GM10266 (cell line): Measurements from ENCODE around the gene TRH.

Source experiments
- DNase-seq: peaks from one replicate; pipeline ENCODE4 v3.0.0; 2012; ENCODE audit errors: extremely low spot score
- TF ChIP-seq, protein P1 (sequence below): IDR thresholded peaks from 2 replicates; pipeline ENCODE4 v1.5.1; 2012; ENCODE audit warnings: mild to moderate bottlenecking, low read depth; ENCODE audit not compliant: control insufficient read depth, insufficient read depth; ENCODE audit errors: missing control alignments

Gene TRH

DNA sequence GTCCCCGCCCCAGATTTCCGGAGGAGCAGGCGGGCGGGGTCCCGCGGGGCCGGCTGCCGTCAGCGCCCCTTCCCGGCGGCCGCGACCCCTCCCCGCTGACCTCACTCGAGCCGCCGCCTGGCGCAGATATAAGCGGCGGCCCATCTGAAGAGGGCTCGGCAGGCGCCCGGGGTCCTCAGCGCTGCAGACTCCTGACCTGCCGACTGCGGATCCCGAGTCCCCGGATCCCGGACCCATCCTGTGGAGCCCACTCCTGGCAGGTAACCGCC lies at the start of gene TRH:
TRH (plus strand) TSS at position 157 of the 269 bp plus-strand sequence. CDS start 1,097 bp downstream, outside the sequence.
- TF ChIP-seq, protein P1, sequence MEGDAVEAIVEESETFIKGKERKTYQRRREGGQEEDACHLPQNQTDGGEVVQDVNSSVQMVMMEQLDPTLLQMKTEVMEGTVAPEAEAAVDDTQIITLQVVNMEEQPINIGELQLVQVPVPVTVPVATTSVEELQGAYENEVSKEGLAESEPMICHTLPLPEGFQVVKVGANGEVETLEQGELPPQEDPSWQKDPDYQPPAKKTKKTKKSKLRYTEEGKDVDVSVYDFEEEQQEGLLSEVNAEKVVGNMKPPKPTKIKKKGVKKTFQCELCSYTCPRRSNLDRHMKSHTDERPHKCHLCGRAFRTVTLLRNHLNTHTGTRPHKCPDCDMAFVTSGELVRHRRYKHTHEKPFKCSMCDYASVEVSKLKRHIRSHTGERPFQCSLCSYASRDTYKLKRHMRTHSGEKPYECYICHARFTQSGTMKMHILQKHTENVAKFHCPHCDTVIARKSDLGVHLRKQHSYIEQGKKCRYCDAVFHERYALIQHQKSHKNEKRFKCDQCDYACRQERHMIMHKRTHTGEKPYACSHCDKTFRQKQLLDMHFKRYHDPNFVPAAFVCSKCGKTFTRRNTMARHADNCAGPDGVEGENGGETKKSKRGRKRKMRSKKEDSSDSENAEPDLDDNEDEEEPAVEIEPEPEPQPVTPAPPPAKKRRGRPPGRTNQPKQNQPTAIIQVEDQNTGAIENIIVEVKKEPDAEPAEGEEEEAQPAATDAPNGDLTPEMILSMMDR = no peak
- DNase-seq = no peak

GRCh38 chr3:129927072-129927471 lies 47.4 kb upstream of the TRH start:
- no peak for DNase-seq
- TF ChIP-seq, protein P1 = no peak

- TF ChIP-seq, protein P1 = no peak
- DNase-seq = no peak
These were observed 45.1 kb upstream of the TRH start for GRCh38 chr3:129929383-129929782.

GRCh38 chr3:129933471-129933870 lies 41.0 kb upstream of the TRH start:
- no peak for DNase-seq
- TF ChIP-seq, protein P1 = no peak

DNA sequence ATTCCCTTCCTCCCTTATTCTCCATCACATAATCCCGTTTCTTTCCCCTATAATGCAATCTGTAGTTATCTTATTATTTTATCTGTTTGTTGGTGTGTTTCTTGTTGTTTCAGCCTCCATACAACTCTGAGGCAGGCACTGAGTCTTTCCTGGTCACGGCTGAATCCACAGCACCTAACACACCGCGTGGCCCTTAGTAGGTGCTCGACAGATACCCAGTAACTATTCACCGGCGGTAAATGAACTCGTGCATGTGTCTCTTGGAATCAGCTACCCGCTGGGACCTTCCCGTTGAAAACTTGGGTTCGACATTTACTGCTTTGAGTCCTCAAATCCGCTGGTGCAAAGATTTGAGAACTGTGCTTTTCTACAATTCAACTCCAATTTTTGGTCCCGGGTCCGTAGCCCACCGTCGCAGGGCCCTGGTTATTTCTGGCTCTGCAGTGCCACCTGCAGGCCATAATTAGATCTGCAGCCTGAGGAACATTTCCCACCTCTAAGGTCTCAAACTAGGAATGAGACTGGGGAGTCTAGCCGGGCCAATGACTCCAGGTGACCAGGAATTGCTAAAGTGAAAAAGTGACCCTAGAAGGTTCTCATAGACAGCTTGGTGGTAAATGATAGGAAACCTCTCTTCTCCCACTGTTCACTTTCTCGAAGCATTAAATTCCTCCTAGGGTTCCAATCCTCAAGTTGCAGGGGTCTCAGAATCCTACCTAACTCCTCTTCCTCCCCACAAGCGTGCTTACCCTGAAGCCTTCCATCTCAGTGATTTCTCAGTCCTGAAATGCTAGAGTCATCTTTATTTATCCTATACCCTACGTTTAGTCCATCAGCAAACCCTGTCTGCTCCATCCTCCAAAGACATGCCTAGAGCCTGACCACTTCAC lies 40.0 kb upstream of the TRH start:
- DNase-seq = peak; percentile 47

DNA sequence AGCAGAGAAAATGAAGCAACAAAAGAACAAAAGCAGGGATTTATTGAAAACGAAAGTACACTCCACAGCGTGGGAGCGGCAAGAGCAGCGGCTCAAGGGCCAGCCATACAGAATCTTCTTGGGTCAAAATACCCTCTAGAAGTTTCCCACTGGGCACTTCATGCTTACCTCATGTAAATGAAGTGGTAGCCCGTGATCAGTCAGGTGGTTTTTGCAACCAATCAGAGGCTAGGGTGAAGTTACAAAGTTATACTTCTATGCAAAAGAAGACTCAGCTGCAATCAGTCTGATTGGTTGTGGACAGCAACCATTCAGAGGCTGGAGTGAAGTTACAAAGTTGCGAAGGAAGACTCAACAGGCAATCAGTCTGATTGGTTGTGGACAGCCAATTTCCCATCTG lies 37.8 kb upstream of the TRH start:
- DNase-seq = no peak
- TF ChIP-seq, protein P1 = no peak

More for the DNA sequence above, 40.0 kb upstream of the TRH start:
- TF ChIP-seq, protein P1 = peak; percentile 96

- no peak for DNase-seq
- TF ChIP-seq, protein P1 = no peak
These were observed 36.8 kb upstream of the TRH start for GRCh38 chr3:129937717-129938116.
